ENCODE measurements around the gene TRAF3IP3.

Gene TRAF3IP3

DNA sequence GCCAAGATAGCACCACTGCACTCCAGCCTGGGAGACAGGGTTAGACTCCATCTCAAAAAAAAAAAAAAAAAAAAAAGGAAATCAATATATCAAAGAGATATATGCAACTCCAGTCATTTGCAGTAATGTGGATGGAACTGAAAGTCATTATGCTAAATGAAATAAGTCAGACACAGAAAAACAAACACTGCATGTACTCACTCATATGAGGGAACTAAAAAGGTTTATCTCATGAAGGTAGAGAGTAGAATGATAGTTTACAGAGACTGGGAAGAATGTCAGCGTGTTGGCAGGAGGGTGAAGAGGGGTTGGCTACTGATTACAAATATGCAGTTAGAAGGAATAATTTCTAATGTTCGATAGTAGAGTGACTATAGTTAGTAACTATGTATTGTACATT is 38.0 kb upstream of the TRAF3IP3 start:
- WGBS, result 55% methylated on average over 1 of the region's 2 CpGs
- Histone ChIP-seq H4K91ac (ENCODE audit: low read length) (no peak overlapping the region), H3K27ac (ENCODE audit: low read length, poor library complexity, severe bottlenecking) (no peak overlapping the region), H2BK15ac (ENCODE audit: low read depth, poor library complexity, severe bottlenecking) (no peak overlapping the region), H2AFZ (ENCODE audit: low read depth, low read length) (no peak overlapping the region), H3K14ac (ENCODE audit: low read length in 2 of 2) (no peak overlapping the region), H3K9ac (ENCODE audit: low read length) (no peak overlapping the region), H3K4me2 (ENCODE audit: low read length, poor library complexity, severe bottlenecking) (no peak overlapping the region), H3K79me1 (replicated peaks; ENCODE audit: low read length, poor library complexity, severe bottlenecking) (no peaks in the 10 kb centered on the region), H3K9me3 (ENCODE audit: control insufficient read depth, low read length) (no peaks in the 10 kb centered on the region), H3K23ac (ENCODE audit: low read length in 2 of 2) (no peak overlapping the region), H3K4me1 (ENCODE audit: control insufficient read depth, insufficient read depth, low read depth, low read length) (no peaks in the 10 kb centered on the region), H3K4me3 (ENCODE audit: insufficient read depth in 1 of 2, low read depth in 1 of 2, low read length in 2 of 2) (no peak overlapping the region), H2AK5ac (ENCODE audit: low read length, severe bottlenecking) (no peak overlapping the region), H2BK5ac (ENCODE audit: low read depth, low read length, poor library complexity, severe bottlenecking) (no peak overlapping the region), H3K18ac (ENCODE audit: low read depth in 1 of 2, low read length in 2 of 2) (no peak overlapping the region), H2BK120ac (ENCODE audit: low read depth, low read length) (no peak overlapping the region), H4K8ac (ENCODE audit: low read length) (no peak overlapping the region), H3K36me3 (ENCODE audit: control insufficient read depth in 1 of 2, insufficient read depth in 2 of 2, low read depth in 1 of 2, low read length in 2 of 2) (no peaks in the 10 kb centered on the region), H3K4ac (ENCODE audit: low read depth in 1 of 2, low read length in 2 of 2) (no peak overlapping the region), H3K27me3 (ENCODE audit: control insufficient read depth in 1 of 2, insufficient read depth in 1 of 2, low read length in 2 of 2) (peaks cover 0 to 5% of the 10 kb centered on the region in 2 experiments), H2BK12ac (ENCODE audit: low read length in 2 of 2) (no peak overlapping the region)
- DNase-seq, result no peak

DNA sequence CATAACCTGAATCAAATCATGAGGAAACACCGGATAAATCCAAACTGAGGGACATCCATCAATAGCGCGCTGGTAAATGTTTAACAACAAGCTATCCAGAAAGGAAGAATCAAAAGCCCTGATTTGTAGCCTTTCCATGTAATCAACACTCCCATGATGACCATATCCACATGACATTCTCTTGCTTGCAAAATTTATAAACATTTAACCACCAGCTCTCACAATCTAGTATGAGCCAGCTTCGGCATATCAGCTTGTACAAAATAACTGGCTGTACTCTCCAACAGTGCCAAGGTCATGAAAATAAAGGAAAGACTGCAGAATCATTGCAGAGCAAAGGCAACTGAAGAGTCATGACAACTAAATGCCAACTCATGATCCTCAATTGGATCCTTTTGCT is 35.5 kb upstream of the TRAF3IP3 start:
- H3K23ac ChIP-seq (ENCODE audit: low read length in 2 of 2), result no peak overlapping the region

DNA sequence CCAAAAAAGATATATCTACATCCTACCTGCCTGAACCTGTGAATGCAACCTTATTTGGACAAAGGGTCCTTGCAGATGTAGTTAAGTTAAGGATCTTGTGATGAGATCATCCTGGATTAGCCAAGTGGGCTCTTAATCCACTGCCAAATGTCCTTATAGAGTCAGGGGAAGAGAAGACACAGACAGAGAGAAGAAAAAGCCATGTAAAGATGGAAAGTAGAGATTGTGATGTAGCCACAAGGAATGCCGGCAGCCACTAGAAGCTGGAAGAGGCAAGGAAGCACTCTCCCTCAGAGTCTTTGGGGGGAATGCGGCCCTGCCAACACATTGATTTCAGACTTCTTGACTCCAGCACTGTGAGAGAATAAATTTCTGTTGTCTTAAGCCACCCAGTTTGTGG is 35.0 kb upstream of the TRAF3IP3 start:
- Histone ChIP-seq H3K4me3 (ENCODE audit: insufficient read depth in 1 of 2, low read depth in 1 of 2, low read length in 2 of 2) (no peak overlapping the region), H3K14ac (ENCODE audit: low read length in 2 of 2) (no peak overlapping the region), H3K9me3 (ENCODE audit: control insufficient read depth, low read length) (no peaks in the 10 kb centered on the region), H2AK5ac (ENCODE audit: low read length, severe bottlenecking) (no peak overlapping the region), H3K27me3 (ENCODE audit: control insufficient read depth in 1 of 2, insufficient read depth in 1 of 2, low read length in 2 of 2) (peaks cover 0 to 5% of the 10 kb centered on the region in 2 experiments), H3K27ac (ENCODE audit: low read length, poor library complexity, severe bottlenecking) (no peak overlapping the region), H4K8ac (ENCODE audit: low read length) (no peak overlapping the region), H3K4me1 (ENCODE audit: control insufficient read depth, insufficient read depth, low read depth, low read length) (no peaks in the 10 kb centered on the region), H2BK15ac (ENCODE audit: low read depth, poor library complexity, severe bottlenecking) (no peak overlapping the region), H2AFZ (ENCODE audit: low read depth, low read length) (no peak overlapping the region), H3K79me1 (replicated peaks; ENCODE audit: low read length, poor library complexity, severe bottlenecking) (no peaks in the 10 kb centered on the region), H3K4ac (ENCODE audit: low read depth in 1 of 2, low read length in 2 of 2) (no peak overlapping the region), H3K9ac (ENCODE audit: low read length) (no peak overlapping the region), H3K36me3 (ENCODE audit: control insufficient read depth in 1 of 2, insufficient read depth in 2 of 2, low read depth in 1 of 2, low read length in 2 of 2) (no peaks in the 10 kb centered on the region), H3K23ac (ENCODE audit: low read length in 2 of 2) (no peak overlapping the region), H4K91ac (ENCODE audit: low read length) (no peak overlapping the region), H2BK5ac (ENCODE audit: low read depth, low read length, poor library complexity, severe bottlenecking) (no peak overlapping the region), H2BK120ac (ENCODE audit: low read depth, low read length) (no peak overlapping the region), H2BK12ac (ENCODE audit: low read length in 2 of 2) (peak overlapping the region in 1 of 2 experiments; percentile 2), H3K4me2 (ENCODE audit: low read length, poor library complexity, severe bottlenecking) (no peak overlapping the region), H3K18ac (ENCODE audit: low read depth in 1 of 2, low read length in 2 of 2) (no peak overlapping the region)
- 95% methylated on average over 2 of the region's 2 CpGs for WGBS
- peak; percentile 69 for DNase-seq

More for the DNA sequence above, 35.5 kb upstream of the TRAF3IP3 start:
- no peak overlapping the region for H3K4me3 ChIP-seq (ENCODE audit: insufficient read depth in 1 of 2, low read depth in 1 of 2, low read length in 2 of 2)
- H3K14ac ChIP-seq (ENCODE audit: low read length in 2 of 2), result no peak overlapping the region
- H3K9me3 ChIP-seq (ENCODE audit: control insufficient read depth, low read length), result no peaks in the 10 kb centered on the region
- no peaks in the 10 kb centered on the region for H3K79me1 ChIP-seq (replicated peaks; ENCODE audit: low read length, poor library complexity, severe bottlenecking)
- no peak overlapping the region for H2AK5ac ChIP-seq (ENCODE audit: low read length, severe bottlenecking)
- H4K91ac ChIP-seq (ENCODE audit: low read length), result no peak overlapping the region
- H2BK12ac ChIP-seq (ENCODE audit: low read length in 2 of 2), result no peak overlapping the region
- H3K27ac ChIP-seq (ENCODE audit: low read length, poor library complexity, severe bottlenecking), result no peak overlapping the region
- H2BK5ac ChIP-seq (ENCODE audit: low read depth, low read length, poor library complexity, severe bottlenecking), result no peak overlapping the region
- WGBS, result 84% methylated on average over 4 of the region's 4 CpGs
- H2BK15ac ChIP-seq (ENCODE audit: low read depth, poor library complexity, severe bottlenecking), result no peak overlapping the region
- no peak overlapping the region for H3K4ac ChIP-seq (ENCODE audit: low read depth in 1 of 2, low read length in 2 of 2)
- no peak overlapping the region for H2BK120ac ChIP-seq (ENCODE audit: low read depth, low read length)
- no peak overlapping the region for H3K9ac ChIP-seq (ENCODE audit: low read length)
- no peaks in the 10 kb centered on the region for H3K4me1 ChIP-seq (ENCODE audit: control insufficient read depth, insufficient read depth, low read depth, low read length)
- H2AFZ ChIP-seq (ENCODE audit: low read depth, low read length), result no peak overlapping the region
- peaks cover 0 to 5% of the 10 kb centered on the region in 2 experiments for H3K27me3 ChIP-seq (ENCODE audit: control insufficient read depth in 1 of 2, insufficient read depth in 1 of 2, low read length in 2 of 2)
- no peak overlapping the region for H3K4me2 ChIP-seq (ENCODE audit: low read length, poor library complexity, severe bottlenecking)
- H4K8ac ChIP-seq (ENCODE audit: low read length), result no peak overlapping the region
- H3K18ac ChIP-seq (ENCODE audit: low read depth in 1 of 2, low read length in 2 of 2), result no peak overlapping the region
- no peaks in the 10 kb centered on the region for H3K36me3 ChIP-seq (ENCODE audit: control insufficient read depth in 1 of 2, insufficient read depth in 2 of 2, low read depth in 1 of 2, low read length in 2 of 2)
- peak; percentile 78 for DNase-seq

GRCh38 chr1:209721323-209721722 is 34.5 kb upstream of the TRAF3IP3 start:
- Histone ChIP-seq H2AK5ac (ENCODE audit: low read length, severe bottlenecking) (no peak overlapping the region), H3K9ac (ENCODE audit: low read length) (no peak overlapping the region), H2BK12ac (ENCODE audit: low read length in 2 of 2) (peak overlapping the region; percentile 33), H3K4me3 (ENCODE audit: insufficient read depth in 1 of 2, low read depth in 1 of 2, low read length in 2 of 2) (no peak overlapping the region), H3K23ac (ENCODE audit: low read length in 2 of 2) (no peak overlapping the region), H2BK5ac (ENCODE audit: low read depth, low read length, poor library complexity, severe bottlenecking) (no peak overlapping the region), H3K27me3 (ENCODE audit: control insufficient read depth in 1 of 2, insufficient read depth in 1 of 2, low read length in 2 of 2) (peaks cover 0 to 5% of the 10 kb centered on the region in 2 experiments), H3K27ac (ENCODE audit: low read length, poor library complexity, severe bottlenecking) (no peak overlapping the region), H3K4me2 (ENCODE audit: low read length, poor library complexity, severe bottlenecking) (no peak overlapping the region), H2BK120ac (ENCODE audit: low read depth, low read length) (no peak overlapping the region), H2BK15ac (ENCODE audit: low read depth, poor library complexity, severe bottlenecking) (no peak overlapping the region), H3K36me3 (ENCODE audit: control insufficient read depth in 1 of 2, insufficient read depth in 2 of 2, low read depth in 1 of 2, low read length in 2 of 2) (no peaks in the 10 kb centered on the region), H3K4ac (ENCODE audit: low read depth in 1 of 2, low read length in 2 of 2) (no peak overlapping the region), H4K91ac (ENCODE audit: low read length) (no peak overlapping the region), H3K4me1 (ENCODE audit: control insufficient read depth, insufficient read depth, low read depth, low read length) (no peaks in the 10 kb centered on the region), H3K14ac (ENCODE audit: low read length in 2 of 2) (no peak overlapping the region), H2AFZ (ENCODE audit: low read depth, low read length) (no peak overlapping the region), H4K8ac (ENCODE audit: low read length) (peak overlapping the region; percentile 39), H3K18ac (ENCODE audit: low read depth in 1 of 2, low read length in 2 of 2) (peak overlapping the region in 1 of 2 experiments; percentile 9), H3K79me1 (replicated peaks; ENCODE audit: low read length, poor library complexity, severe bottlenecking) (no peaks in the 10 kb centered on the region), H3K9me3 (ENCODE audit: control insufficient read depth, low read length) (no peaks in the 10 kb centered on the region)
- WGBS, result 89% methylated on average over 1 of the region's 1 CpG
- DNase-seq, result no peak

Measured in mesenchymal stem cell (in vitro differentiated cells and primary cell).